GM18909 (cell line): Measurements from ENCODE around the gene THADA.
"Not testable (repeated sequence)": the region's sequence is repeated elsewhere in the genome, so short reads cannot be mapped to it uniquely, and the experiment has no call there.

Experiments
- ATAC-seq: cut with Tn5 transposase; IDR thresholded peaks from one replicate; pipeline ENCODE4 v1.9.1; 2021; ENCODE audit warnings: mild to moderate bottlenecking; ENCODE audit not compliant: unreplicated experiment, poor library complexity

THADA gene, protein sequence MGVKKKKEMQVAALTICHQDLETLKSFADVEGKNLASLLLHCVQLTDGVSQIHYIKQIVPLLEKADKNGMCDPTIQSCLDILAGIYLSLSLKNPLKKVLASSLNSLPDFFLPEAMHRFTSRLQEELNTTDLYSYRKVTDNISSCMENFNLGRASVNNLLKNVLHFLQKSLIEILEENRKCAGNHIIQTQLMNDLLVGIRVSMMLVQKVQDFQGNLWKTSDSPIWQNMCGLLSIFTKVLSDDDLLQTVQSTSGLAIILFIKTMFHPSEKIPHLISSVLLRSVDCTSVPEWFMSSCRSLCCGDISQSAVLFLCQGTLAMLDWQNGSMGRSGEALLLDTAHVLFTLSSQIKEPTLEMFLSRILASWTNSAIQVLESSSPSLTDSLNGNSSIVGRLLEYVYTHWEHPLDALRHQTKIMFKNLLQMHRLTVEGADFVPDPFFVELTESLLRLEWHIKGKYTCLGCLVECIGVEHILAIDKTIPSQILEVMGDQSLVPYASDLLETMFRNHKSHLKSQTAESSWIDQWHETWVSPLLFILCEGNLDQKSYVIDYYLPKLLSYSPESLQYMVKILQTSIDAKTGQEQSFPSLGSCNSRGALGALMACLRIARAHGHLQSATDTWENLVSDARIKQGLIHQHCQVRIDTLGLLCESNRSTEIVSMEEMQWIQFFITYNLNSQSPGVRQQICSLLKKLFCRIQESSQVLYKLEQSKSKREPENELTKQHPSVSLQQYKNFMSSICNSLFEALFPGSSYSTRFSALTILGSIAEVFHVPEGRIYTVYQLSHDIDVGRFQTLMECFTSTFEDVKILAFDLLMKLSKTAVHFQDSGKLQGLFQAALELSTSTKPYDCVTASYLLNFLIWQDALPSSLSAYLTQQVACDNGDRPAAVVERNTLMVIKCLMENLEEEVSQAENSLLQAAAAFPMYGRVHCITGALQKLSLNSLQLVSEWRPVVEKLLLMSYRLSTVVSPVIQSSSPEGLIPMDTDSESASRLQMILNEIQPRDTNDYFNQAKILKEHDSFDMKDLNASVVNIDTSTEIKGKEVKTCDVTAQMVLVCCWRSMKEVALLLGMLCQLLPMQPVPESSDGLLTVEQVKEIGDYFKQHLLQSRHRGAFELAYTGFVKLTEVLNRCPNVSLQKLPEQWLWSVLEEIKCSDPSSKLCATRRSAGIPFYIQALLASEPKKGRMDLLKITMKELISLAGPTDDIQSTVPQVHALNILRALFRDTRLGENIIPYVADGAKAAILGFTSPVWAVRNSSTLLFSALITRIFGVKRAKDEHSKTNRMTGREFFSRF (N-terminal part only)

DNA sequence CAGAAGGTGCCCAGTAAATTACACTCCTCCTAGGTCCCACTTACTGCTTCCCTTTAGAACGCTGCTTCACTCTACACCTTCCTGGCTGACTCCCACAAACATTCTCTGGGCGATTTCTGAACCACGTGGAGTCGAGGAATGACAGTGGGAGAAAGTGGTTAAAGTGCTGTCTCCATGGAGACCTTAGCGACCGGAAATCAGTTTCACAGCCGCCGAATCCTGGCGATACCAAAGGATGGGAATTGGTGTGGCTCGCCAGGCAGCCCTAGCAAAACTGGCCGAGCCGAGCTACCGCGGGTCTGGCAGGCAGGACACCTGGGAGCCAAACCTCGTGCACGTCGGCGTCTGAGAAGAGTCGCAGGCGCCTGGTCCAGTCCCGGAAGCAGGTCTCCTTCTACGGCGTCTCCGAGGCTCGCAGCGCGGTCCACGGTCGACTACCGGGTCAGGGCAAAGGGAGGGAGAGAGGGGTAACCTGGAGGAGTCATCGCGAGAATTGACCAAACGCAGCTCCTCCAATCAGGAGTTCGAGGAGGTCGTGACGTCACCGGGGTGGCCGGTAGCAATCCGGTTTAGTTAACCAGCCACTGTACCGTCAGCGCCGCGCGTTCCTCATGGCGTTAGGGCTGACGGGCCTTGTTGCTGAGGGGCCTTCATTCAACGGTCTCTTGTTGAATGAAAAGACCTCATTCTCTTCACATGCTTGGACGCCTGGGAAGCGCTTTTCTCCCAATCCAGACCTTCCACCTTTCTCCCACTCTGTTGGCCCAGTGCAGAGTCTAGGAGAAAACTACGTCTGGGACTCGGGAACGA, at the start of gene THADA:
Gene THADA, minus strand, starts transcription at position 436 of the 810 bp plus-strand sequence. CDS start 3,646 bp downstream, outside the sequence.
- ATAC-seq = peak; percentile 99

DNA sequence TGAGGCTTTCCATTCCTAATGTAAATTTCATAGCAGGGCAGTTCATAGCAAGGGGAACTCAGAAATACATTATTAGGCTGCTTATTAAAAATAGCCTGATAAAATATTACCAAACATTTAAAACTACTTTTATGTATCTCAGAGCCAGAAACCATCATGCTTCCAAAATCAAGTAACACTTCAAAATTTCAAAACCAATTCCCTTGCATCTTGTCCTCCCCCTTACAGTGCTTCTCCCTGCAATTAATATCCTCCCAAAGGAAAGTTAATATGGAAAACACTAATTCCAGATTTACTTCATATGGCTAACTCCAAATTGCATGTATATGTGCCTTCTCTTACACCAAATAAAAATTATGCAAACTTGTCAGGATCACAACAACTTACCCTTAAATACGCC, 47.8 kb upstream of the THADA start:
- no peak for ATAC-seq

DNA sequence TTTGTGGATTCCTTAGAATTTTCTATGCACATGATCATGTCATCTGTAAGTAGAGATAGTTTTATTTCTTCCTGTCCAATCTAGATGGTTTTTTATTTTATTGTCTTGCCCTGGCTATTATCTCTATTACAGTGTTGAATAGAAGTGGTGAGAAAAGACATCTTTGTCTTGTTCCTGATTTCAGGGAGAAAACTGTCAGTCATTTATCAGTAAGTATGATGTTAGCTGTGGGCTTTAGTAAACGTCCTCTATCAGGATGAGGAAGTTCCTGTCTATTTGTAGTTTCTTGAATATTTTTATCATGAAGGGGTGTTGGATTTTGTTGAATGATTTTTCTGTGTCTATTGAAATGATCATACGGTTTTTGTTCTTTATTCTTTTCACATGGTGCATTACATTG, 46.5 kb upstream of the THADA start:
- ATAC-seq = no peak

DNA sequence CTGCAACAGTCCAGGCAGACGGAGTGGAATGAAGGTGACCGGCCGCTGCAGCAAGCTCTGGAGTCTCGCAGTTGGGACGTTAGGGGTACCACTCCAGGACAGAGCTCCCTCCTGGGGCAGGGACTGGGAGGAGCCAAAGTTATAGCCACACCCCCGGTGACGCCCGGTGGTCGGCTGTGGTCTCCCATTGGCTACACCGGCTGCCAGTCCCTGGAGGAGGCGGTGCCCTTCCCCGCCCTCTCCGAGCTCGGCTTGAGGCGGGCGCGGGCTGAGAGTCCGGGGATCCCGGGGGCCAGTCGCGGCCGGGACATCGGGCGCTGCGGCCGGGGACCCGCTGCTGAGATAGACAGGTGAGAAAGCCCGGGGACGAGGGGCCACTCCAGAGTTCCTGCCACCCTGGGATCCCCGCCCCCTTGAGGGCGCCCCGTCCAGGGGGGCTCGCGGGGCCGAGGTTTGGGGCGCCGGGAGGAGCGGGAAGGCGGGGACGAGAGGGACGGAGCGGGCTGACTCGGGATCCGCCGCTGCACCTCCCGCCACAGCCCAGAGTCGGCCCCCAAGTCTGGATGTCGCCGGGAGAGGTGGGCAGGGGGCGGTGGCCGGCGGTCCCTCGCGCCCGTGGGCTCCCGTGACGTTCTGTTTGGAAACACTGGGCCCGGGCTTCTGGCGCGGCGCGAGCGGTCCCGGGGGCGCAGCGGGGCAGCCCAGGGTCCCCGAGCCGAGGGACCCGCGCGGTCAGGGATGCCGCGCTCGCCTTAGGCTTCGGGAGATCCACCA, 41.4 kb upstream of the THADA start, which contains the start of gene PLEKHH2:
Gene PLEKHH2, plus strand, starts transcription at position 231 of the 774 bp plus-strand sequence. CDS start 7,414 bp downstream, outside the sequence.
- ATAC-seq = peak; percentile 100

DNA sequence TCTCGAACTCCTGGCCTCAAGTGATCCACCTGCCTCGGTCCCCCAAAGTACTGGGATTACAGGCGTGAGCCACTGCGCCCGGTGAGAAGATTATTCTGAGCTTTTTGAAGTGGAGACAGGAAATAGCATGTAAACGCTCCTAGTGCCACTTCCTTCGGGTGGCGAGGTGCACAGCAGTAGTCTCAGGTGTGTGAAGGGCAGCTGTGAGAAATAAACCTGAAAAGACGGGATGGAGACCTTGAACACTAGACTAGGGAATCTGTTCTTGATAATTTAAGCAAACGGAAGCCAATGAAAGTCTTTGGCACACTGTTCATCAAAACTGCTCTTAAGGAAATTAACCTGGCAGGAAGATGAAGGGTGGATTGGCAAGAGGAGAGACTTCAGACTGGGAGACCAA, 40.8 kb upstream of the THADA start:
- no peak for ATAC-seq

DNA sequence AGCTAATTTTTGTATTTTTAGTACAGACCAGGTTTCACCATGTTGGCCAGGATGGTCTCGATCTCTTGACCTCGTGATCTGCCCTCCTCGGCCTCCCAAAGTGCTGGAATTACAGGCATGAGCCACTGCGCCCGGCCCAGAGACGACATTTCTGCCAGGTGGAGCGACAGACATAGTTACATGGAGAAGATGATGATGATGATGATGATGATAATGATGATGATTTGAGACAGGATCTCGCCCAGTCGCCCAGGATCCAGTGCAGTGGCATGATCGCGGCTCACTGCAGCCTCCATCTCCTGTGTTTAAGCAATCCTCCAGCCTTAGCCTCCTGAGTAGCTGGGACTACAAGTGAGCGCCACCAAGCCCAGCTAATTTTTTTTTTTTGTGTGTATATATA, 40.3 kb upstream of the THADA start:
- not testable (repeated sequence) for ATAC-seq

DNA sequence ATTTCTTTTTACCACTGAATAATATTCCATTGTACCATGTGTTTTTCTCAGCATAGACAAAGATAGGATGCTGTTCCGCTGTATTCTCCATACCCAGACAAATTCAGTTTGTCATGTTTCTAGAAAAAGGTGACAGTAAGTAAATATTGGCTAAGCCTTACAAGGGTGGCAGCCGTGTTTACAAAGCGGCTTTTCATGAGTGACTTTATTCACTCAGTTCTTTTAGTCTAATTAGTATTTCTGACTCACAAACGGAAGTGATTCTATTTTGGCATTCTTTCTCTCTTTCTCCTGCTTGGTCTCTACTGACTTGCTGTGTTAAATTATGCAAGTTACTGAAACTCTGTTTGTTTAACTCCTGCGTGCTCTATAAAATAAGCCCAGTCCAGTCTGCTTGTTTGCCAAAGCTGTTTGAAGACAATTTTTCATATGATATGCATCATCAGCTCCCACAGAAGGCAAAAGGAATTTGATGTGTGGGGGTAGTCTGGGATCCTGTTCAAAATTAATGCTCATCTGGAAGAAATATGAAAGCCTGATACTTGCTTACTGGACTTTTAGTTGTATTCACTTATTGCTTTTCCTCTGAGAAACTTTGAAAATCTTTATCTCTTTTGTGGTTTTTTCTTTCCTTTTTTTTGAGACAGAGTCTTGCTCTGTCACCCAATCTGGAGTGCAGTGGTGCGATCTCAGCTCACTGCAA, 38.9 kb upstream of the THADA start:
- no peak for ATAC-seq

DNA sequence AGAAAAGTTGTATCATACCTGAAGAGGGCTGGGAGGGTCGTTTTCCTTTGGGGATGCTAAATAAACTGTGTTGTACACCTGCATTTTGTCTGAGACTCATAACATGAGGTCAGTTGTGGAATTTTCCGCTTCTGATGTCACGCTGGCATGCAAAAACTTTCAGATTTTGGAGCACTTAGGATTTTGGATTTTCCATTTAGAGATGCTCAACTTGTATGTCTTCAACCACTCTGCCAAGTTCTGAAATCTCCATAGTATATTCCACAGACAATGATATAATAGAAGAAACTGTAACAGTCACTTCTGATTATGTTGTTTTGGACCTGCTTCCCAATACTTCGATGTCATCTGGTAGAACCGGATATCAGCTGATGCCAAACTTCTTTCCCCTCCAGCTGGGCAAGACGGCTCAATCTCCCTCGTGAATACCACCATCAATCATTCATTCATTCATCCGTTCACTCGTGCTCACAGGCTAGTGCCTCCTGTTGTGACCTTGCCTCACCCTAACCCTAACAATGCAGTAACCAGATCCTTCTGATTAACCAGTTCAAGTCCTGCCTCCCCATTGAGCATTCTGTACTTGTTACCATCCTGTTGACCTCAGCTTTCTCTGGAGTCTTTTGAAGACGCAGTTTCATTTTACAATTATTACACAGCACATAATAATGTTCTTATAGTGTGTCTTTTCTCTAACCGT, 35.9 kb upstream of the THADA start:
- no peak for ATAC-seq

DNA sequence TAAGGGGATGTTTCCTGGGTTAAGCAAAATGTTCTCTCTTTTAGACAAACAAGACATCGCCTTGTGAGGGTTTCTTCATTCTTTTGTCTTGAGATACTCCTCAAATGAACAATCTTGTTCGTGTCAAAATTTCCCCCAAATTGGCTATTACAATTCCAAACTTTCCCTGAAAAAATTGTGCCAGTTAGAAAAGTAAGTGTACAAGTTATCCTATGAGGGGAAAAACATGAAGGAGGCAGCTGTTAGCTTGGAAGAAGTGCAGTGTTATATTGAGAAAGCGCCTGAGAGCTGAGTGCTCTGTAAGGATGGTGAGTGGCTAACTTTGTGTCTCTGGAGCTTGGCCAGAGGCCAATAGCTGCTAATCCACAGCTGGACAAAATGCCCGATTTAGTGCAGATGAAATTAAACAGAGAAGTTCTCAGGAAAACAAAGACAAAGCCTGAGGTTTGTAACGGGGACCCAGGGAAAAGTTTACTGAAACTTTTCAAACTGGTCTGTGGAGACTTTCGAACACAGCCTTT, 27.2 kb upstream of the THADA start:
- no peak for ATAC-seq

DNA sequence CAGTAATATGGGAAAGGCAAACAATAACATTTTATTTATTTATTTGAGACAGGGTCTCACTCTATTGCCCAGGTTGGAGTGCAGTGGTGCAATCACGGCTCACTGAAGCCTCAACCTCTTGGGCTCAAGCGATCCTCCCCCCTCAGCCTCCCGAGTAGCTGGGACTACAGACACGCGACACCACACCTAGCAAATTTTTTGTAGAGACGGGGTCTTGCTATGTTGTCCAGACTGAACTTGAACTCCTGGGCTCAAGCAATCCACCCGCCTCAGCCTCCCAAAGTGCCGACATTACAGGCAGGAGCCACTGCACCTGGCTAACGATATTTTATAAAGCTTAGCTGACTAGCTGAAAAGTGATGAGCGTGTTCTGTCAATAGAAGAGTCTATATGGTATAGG, 23.7 kb upstream of the THADA start:
- no peak for ATAC-seq

DNA sequence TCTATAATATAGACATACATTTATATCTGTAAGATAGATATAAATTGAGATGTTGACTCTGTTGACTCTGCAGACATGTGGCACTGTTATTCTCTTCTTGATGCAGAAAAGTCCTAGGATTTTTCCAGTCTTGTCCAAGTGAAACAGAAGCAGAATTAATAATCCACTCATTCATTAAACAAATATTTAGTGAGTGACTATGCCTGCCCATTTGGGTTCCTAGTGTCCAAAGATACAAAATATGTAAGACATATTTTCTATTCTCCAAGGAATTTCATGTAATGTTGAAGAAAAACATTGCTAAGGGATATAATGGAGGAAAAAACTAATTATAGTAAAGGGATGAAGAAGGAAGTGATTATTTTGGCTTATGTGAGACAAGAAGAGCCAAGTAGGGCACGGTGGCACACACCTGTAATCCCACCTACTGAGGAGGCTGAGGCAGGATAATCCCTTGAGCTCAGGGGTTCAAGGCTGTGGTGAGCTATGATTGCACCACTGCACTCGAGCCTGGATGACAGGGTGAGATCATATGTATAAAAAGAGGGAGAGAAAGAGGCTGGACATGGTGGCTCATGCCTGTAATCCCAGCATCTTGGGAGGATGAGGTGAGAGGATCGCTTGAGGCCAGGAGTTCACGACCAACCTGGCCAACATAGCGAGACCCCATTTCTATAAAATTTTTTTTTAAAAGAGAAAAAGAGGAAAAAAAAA, 21.3 kb upstream of the THADA start:
- no peak for ATAC-seq

DNA sequence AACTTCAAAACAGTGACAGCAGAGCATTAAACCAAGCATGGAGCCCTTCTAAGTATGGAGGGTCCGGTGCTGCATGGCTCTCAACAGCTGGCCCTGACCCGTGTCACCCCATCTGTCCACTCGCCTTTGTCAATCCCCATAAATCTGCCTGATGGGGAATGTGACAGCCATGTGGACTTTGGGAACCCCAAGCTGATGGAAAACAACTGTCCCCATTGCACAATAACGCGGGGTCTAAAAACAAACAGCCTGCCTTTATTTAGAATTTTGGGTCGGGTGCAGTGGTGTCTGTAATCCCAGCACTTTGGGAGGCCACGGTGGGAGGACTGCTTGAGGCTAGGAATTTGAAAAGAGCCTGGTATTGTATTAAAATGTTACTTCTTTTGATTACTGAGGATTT, 17.1 kb upstream of the THADA start:
- ATAC-seq = no peak

DNA sequence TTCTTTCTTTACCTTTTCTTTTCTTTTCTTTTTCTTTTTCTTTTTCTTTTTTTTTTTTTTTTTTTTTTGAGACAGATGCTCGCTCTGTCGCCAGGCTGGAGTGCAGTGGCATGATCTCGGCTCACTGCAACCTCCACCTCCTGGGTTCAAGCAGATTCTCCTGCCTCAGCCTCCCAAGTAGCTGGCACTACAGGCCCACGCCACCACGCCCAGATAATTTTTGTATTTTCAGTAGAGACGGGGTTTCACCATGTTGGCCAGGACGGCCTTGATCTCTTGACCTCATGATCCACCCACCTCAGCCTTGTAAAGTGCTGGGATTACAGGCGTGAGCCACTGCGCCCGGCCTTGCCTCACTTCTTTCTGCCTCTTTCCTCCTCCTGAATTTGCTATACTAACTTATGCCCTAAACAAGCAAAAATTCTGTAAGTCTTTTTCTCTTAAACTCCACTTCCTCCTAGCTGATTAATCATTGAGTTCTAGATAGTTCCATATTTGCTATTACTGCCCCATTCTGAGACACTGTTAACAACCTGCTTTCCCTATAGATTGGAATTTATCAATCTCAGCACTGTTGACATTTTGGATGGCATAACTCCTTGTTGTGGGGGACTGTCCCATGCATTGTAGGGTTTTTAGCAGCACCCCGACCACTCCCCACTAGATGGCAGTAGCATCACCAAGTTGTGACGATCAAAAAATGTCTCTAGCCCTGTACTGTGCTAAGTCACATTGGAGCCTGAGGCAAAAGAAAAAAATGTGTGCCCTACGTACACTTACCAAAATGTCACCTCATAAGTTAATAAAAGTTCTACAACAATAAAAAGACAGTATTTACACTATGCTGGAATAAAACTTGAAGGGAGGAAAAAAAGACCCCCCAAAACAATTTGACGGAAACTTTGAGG, 16.4 kb upstream of the THADA start:
- no peak for ATAC-seq

DNA sequence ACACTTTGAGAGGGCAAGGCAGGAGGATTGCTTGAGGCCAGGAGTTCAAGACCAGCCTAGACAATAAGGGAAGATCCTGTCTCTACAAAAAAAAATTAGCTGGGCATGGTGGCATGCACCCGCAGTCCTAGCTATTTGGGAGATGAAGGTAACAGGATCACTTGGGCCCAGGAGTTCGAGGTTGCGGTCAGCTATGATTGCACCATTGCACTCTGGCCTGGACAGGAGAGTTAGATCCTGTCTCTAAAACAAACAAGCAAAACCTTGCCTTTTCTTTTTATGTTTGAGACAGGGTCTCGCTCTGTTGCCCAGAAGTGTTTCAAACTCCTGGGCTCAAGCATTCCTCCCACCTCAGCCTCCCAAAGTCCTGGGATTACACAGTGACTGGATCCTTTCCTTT, 14.5 kb upstream of the THADA start:
- no peak for ATAC-seq

DNA sequence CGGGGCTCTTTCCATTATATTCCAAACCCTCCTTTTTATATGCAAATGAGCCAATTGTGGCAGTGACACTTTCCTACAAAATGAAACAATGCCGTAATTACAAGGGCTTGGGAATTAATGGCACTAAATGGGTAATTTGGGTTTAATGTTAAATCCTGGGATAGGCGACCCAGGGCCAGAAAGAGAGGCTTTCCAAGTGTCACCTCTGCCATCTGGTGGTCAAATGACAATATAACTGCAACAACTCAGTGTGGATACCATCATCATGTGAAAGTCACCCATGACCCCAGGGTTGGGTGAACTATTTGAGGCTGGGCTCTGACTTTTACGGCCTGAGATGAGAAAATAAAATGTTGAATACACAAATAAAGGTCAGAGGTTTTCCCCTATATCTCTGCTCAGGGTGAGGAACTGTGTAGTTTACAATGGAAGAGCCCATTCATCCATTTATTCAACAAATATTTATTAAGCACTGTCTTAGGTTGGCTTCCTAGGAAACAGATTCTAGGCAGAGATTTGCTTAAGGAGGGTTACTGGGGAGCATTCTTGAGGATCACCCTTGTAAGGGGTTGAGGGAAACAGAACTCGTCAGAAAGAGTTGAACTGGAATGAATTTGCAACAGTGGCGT, 13.6 kb upstream of the THADA start:
- ATAC-seq = peak; percentile 59
